ENCODE measurements around the gene TEX22.

- TF ChIP-seq CTCF (IDR thresholded peaks at IDR 0.05), result no peak
- TF ChIP-seq POLR2A (IDR thresholded peaks at IDR 0.05), result no peak
These were observed 15.8 kb upstream of the TEX22 start for GRCh38 chr14:105382343-105383082.

Data from Peyer's patch (tissue), 4 donors.